PC-3 (cell line): ENCODE measurements around the gene COMT.

Experiments
- EZH2 ChIP-seq: fragments of 300-600 bp; sonication (generic); IDR thresholded peaks from one replicate; pipeline ENCODE4 v1.6.1; 2017; ENCODE audit warnings: antibody characterized with exemption, mild to moderate bottlenecking, low read length; ENCODE audit not compliant: unreplicated experiment
- TF ChIP-seq, protein P1 (sequence below): fragments of 300-600 bp; sonication (generic); conservative IDR thresholded peaks from 2 replicates; pipeline ENCODE4 v1.5.1; 2017; ENCODE audit warnings: antibody characterized with exemption, low read depth, mild to moderate bottlenecking, low read length

GRCh38 chr22:19984201-19984753, 42.7 kb downstream of the COMT start:
- TF ChIP-seq, protein P1, sequence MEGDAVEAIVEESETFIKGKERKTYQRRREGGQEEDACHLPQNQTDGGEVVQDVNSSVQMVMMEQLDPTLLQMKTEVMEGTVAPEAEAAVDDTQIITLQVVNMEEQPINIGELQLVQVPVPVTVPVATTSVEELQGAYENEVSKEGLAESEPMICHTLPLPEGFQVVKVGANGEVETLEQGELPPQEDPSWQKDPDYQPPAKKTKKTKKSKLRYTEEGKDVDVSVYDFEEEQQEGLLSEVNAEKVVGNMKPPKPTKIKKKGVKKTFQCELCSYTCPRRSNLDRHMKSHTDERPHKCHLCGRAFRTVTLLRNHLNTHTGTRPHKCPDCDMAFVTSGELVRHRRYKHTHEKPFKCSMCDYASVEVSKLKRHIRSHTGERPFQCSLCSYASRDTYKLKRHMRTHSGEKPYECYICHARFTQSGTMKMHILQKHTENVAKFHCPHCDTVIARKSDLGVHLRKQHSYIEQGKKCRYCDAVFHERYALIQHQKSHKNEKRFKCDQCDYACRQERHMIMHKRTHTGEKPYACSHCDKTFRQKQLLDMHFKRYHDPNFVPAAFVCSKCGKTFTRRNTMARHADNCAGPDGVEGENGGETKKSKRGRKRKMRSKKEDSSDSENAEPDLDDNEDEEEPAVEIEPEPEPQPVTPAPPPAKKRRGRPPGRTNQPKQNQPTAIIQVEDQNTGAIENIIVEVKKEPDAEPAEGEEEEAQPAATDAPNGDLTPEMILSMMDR, result no peak
- no peak for TF ChIP-seq EZH2
